Neural crest cell (in vitro differentiated cells): ENCODE measurements around the gene PAX4. TPM values are rescaled to one million over a fixed set of nuclear protein-coding genes. Genes with fewer than 3 reads are reported as not detected.

Experiments used
- DNase-seq: peaks from one replicate; pipeline ENCODE4 v3.0.0; 2021; ENCODE audit warnings: low read depth, mixed read lengths, low spot score
- H3K27ac Mint-ChIP-seq: one replicate; pipeline ENCODE4 v1.8.0; 2021; ENCODE audit warnings: mild to moderate bottlenecking, mixed read lengths; ENCODE audit not compliant: unreplicated experiment
- H3K27me3 Mint-ChIP-seq: 2 replicates; pipeline ENCODE4 v1.8.0; 2021; ENCODE audit warnings: low read depth, mild to moderate bottlenecking, mixed read lengths
- H3K36me3 Mint-ChIP-seq: 2 replicates; pipeline ENCODE4 v1.8.0; 2021; ENCODE audit warnings: low read depth, mild to moderate bottlenecking, mixed read lengths
- H3K4me1 Mint-ChIP-seq: 2 replicates; pipeline ENCODE4 v1.8.0; 2021; ENCODE audit warnings: mixed read lengths
- H3K4me3 Mint-ChIP-seq: one replicate; pipeline ENCODE4 v1.8.0; 2021; ENCODE audit warnings: mild to moderate bottlenecking, mixed read lengths
- H3K9me3 Mint-ChIP-seq: 2 replicates; pipeline ENCODE4 v1.8.0; 2021; ENCODE audit warnings: mixed read lengths
- long read RNA-seq: library from polyadenylated mRNA; unstranded; transcript quantifications from one replicate; pipeline ENCODE4 v2.0.0, GENCODE V29; 2020
- total RNA-seq: library from RNA; stranded (reverse); gene quantifications from 2 replicates; pipeline ENCODE4 v1.2.1, GENCODE V29; 2021
- TF ChIP-seq, protein P1 (sequence below): fragments of 200-600 bp; sonication (generic); conservative IDR thresholded peaks from 2 replicates; pipeline ENCODE4 v1.5.0; 2021; ENCODE audit warnings: antibody characterized with exemption, mild to moderate bottlenecking

Gene PAX4, protein sequence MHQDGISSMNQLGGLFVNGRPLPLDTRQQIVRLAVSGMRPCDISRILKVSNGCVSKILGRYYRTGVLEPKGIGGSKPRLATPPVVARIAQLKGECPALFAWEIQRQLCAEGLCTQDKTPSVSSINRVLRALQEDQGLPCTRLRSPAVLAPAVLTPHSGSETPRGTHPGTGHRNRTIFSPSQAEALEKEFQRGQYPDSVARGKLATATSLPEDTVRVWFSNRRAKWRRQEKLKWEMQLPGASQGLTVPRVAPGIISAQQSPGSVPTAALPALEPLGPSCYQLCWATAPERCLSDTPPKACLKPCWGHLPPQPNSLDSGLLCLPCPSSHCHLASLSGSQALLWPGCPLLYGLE
- not detected in 2 replicates for total RNA-seq
- long read RNA-seq, result 0 reads

DNA sequence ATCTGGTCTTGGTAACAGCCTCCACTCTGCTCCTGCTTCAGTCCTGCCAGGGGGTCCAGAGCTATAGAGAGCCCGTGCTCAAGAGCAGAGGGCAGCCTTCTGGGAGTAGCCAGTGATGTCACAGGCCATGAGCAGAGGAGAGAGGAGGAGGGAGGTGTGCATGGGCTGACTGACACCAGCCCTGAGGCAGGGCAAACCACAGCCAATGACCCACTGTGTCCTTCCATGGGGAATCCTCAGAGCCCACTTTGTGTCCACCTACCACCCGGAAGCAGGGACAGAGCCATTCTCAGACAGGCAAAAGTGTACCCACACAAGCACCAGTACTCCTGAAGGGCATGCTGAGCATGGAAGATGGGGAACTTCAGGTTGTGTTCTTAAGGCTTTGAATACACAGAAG is at the start of gene PAX4:
Gene PAX4, minus strand, starts transcription at position 101 of the 400 bp plus-strand sequence. CDS start 2,214 bp downstream, outside the sequence.
- DNase-seq, result no peak
- no peak within 1 kb of the TSS for H3K27ac Mint-ChIP-seq
- H3K27me3 Mint-ChIP-seq, result peaks cover 88% of the 10 kb centered on the region
- TF ChIP-seq, protein P1, sequence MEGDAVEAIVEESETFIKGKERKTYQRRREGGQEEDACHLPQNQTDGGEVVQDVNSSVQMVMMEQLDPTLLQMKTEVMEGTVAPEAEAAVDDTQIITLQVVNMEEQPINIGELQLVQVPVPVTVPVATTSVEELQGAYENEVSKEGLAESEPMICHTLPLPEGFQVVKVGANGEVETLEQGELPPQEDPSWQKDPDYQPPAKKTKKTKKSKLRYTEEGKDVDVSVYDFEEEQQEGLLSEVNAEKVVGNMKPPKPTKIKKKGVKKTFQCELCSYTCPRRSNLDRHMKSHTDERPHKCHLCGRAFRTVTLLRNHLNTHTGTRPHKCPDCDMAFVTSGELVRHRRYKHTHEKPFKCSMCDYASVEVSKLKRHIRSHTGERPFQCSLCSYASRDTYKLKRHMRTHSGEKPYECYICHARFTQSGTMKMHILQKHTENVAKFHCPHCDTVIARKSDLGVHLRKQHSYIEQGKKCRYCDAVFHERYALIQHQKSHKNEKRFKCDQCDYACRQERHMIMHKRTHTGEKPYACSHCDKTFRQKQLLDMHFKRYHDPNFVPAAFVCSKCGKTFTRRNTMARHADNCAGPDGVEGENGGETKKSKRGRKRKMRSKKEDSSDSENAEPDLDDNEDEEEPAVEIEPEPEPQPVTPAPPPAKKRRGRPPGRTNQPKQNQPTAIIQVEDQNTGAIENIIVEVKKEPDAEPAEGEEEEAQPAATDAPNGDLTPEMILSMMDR, result no peak
- no peaks in the 10 kb centered on the region for H3K4me1 Mint-ChIP-seq
- no peaks in the 10 kb centered on the region for H3K9me3 Mint-ChIP-seq
- no peaks in the 10 kb centered on the region for H3K36me3 Mint-ChIP-seq
- H3K4me3 Mint-ChIP-seq, result no peak within 1 kb of the TSS

DNA sequence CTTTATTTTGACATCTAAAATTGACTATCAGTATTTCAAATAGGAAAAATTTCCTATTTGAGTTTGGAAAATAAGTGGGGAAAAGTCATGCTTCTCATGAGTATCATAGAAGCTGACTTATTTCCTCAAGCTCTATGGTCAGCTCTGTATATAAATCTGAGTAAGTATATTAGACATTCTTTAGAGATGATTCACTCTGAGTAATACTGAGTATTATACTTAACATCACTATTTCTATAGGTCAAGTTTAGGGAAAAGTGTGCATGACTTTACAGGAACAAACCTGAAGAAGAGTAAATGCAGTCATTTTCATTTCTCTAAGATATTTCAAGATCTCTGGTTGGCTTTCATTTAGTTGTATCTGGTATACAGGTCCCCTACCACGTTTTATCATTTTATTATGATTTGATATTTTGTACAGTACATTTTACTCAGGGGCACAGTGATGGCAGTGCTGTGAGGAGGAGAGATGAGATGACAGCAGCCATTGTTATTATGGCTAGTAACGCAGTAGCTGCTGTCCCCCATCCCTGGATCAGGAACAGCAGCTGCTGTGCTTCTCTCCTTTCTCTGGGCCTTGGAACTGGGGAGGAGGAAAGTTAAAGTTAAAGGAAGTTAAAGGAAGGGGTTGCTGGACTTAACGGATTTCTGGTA is 49.2 kb upstream of the PAX4 start:
- Mint-ChIP-seq H3K4me3 (no peak overlapping the region), H3K4me1 (peaks cover 30% of the 10 kb centered on the region), H3K27ac (no peak overlapping the region), H3K36me3 (peaks cover 4% of the 10 kb centered on the region), H3K9me3 (no peaks in the 10 kb centered on the region), H3K27me3 (no peaks in the 10 kb centered on the region)
- TF ChIP-seq, protein P1, result no peak
- DNase-seq, result no peak

DNA sequence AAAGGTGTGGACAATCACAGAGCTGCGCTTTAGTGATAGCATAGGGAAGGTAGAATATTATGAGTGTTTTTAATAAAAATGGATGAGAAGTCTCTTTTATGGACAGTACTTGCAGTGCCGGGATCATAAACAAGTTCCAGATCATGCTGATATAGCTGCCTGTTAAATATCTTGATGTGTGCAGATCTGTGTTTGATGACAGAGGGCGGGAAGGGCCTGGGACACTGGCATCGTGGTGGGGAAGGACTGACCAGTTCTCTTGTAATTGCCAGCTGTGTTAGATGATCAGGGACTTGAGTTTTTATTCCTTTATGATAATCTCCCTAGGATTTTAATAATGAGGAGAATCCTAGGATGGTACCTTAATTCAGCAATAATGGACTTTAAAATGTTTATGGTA is 48.7 kb upstream of the PAX4 start:
- peak overlapping the region; percentile 38 for H3K27ac Mint-ChIP-seq

DNA sequence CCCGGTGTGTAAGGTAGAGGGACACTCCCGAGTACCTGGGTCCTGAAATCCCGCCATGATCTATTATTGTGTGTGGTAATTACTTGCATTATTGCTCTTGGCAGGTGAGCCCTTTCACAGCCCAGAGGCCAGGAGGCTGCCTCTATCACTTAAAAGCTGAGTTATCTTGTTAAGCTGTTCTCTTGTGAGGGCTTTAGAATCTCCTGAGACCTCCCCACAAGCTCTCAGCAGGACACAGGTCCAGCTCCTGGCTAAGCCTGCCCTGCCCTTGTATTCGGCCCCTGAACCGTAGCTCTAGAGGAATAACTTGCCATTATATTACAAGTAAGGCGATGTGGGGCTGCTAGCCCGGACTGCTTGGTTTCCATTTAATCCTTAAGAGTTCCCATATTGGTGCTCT is 48.0 kb upstream of the PAX4 start:
- H3K27ac Mint-ChIP-seq, result peak overlapping the region; percentile 48
- H3K9me3 Mint-ChIP-seq, result no peaks in the 10 kb centered on the region
- H3K36me3 Mint-ChIP-seq, result no peaks in the 10 kb centered on the region
- TF ChIP-seq, protein P1, result no peak
- no peaks in the 10 kb centered on the region for H3K27me3 Mint-ChIP-seq
- peaks cover 30% of the 10 kb centered on the region for H3K4me1 Mint-ChIP-seq
- DNase-seq, result no peak
- H3K4me3 Mint-ChIP-seq, result no peak overlapping the region

More for the DNA sequence above, 48.7 kb upstream of the PAX4 start:
- no peaks in the 10 kb centered on the region for H3K36me3 Mint-ChIP-seq
- TF ChIP-seq, protein P1, result no peak
- H3K4me3 Mint-ChIP-seq, result no peak overlapping the region
- H3K4me1 Mint-ChIP-seq, result peaks cover 30% of the 10 kb centered on the region
- DNase-seq, result no peak
- H3K9me3 Mint-ChIP-seq, result no peaks in the 10 kb centered on the region
- H3K27me3 Mint-ChIP-seq, result no peaks in the 10 kb centered on the region

DNA sequence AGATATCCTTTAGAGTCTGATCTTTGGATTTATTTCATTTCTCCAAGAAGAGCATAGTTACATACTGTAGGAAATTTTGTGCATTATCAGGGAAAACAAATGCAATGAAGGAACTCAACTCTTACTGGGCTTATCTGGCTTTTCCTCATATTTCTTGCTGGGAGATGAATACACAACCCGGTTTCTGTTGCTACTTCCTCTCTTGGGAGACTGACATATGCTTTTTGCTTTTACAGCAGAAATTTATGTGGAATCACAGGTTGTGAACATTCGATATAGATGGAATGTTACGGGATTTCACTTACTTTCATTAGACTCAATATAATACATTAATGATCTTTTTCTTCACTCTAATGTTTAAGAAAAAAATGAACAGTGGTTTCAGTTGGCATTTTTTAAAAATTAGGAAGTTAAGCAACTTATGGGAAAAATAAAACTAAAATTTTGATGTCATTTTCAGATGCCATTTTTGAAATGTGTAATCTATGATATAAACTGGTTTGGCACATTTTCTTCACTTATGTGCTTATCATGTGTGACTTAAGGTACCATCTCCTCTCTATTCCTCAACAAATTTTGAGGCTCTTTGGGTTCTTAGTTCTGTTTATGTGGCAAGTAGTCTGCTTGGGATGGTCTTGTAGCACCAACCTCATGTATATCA is 41.2 kb upstream of the PAX4 start:
- Mint-ChIP-seq H3K36me3 (no peaks in the 10 kb centered on the region), H3K27ac (no peak overlapping the region), H3K9me3 (no peaks in the 10 kb centered on the region), H3K4me1 (peaks cover 17% of the 10 kb centered on the region), H3K4me3 (no peak overlapping the region), H3K27me3 (no peaks in the 10 kb centered on the region)
- TF ChIP-seq, protein P1, result no peak
- no peak for DNase-seq
